Measurements from ENCODE around the gene FLVCR2.

GRCh38 chr14:75615200-75615599 is 36.8 kb downstream of the FLVCR2 start:
- no peak for TF ChIP-seq CTCF (IDR thresholded peaks at IDR 0.05; ENCODE audit: low read depth, low read length, poor library complexity, severe bottlenecking)
- TF ChIP-seq EZH2phosphoT487 (IDR thresholded peaks at IDR 0.05; ENCODE audit: borderline replicate concordance, low read length): no peak

All from DOHH2 (cell line).